Memory B cell (primary cell): Measurements from ENCODE around the gene GNL3.
A peak's percentile ranks its signal among the peaks of the same experiment; 100 is the strongest.

Source experiments
- ATAC-seq: fragments of 150-1000 bp; cut with Tn5 transposase; 2 replicates; pipeline ENCODE4 v1.10.0; 2021; ENCODE audit warnings: low read depth, mild to moderate bottlenecking, moderate library complexity
- DNase-seq, 2 donors: peaks; one replicate each; pipeline ENCODE4 v3.0.0; 2022; ENCODE audit warnings: low spot score in 2 of 2
- H3K27ac Mint-ChIP-seq: one replicate; pipeline ENCODE4 v1.8.0; 2022; ENCODE audit warnings: mild to moderate bottlenecking, moderate library complexity, mixed read lengths
- H3K27me3 Mint-ChIP-seq: one replicate; pipeline ENCODE4 v1.8.0; 2022; ENCODE audit warnings: mixed read lengths
- H3K36me3 Mint-ChIP-seq: one replicate; pipeline ENCODE4 v1.8.0; 2022; ENCODE audit warnings: mild to moderate bottlenecking, mixed read lengths
- H3K4me1 Mint-ChIP-seq: one replicate; pipeline ENCODE4 v1.8.0; 2022; ENCODE audit warnings: mixed read lengths
- H3K4me3 Mint-ChIP-seq: one replicate; pipeline ENCODE4 v1.8.0; 2022; ENCODE audit warnings: mild to moderate bottlenecking, moderate library complexity, mixed read lengths
- H3K9me3 Mint-ChIP-seq: one replicate; pipeline ENCODE4 v1.8.0; 2022; ENCODE audit warnings: mixed read lengths

Gene GNL3

GRCh38 chr3:52678265-52679198, 7.3 kb upstream of the GNL3 start:
- Mint-ChIP-seq H3K27me3 (no peaks in the 10 kb centered on the region), H3K4me3 (no peak overlapping the region), H3K27ac (peak overlapping the region; percentile 63), H3K36me3 (peaks cover 28% of the 10 kb centered on the region), H3K9me3 (no peaks in the 10 kb centered on the region), H3K4me1 (peaks cover 19% of the 10 kb centered on the region)
- ATAC-seq (no peak), DNase-seq (no peak)

DNA sequence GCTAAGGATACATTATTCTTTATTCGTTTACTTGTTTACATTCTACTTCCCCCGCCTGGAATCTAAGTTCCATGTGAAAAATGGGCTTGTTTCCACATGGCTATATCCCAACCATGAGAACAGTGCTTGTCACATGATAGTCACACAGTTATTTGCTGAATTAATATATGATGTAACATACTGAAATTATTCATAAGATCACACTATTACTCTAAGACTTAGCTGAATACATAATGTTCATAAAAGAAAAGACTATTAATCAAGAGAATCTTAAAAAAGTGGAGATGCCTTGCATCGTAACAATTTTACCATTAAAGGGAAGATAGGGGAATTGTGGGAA, 6.7 kb upstream of the GNL3 start:
- H3K4me1 Mint-ChIP-seq: peaks cover 19% of the 10 kb centered on the region
- H3K4me3 Mint-ChIP-seq: no peak overlapping the region
- H3K27me3 Mint-ChIP-seq: no peaks in the 10 kb centered on the region
- peak overlapping the region; percentile 63 for H3K27ac Mint-ChIP-seq
- no peak for DNase-seq
- ATAC-seq: no peak
- H3K36me3 Mint-ChIP-seq: peaks cover 28% of the 10 kb centered on the region
- H3K9me3 Mint-ChIP-seq: no peaks in the 10 kb centered on the region

DNA sequence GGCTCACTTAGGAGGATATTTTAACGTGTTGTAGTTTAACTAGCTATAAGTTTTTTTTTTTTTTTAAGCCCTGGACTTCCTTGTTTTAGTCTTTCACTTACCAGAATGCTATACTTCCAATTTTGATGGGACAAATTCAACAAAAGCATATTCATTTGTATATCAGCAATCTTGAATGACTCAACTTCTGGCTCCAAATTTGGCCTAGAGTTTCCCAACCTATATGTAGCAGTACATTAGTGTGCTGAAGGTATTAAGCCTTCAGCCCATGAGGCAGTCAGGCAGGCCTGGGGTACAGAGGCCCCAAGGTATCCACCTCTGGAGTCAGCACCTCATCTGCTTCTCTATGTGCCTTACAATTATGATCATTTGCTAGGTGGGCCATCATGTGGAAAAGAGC, 6.0 kb upstream of the GNL3 start:
- Mint-ChIP-seq H3K9me3 (no peaks in the 10 kb centered on the region), H3K27ac (no peak overlapping the region), H3K36me3 (peaks cover 28% of the 10 kb centered on the region), H3K27me3 (no peaks in the 10 kb centered on the region), H3K4me3 (no peak overlapping the region), H3K4me1 (peaks cover 22% of the 10 kb centered on the region)
- ATAC-seq (no peak), DNase-seq (no peak)

DNA sequence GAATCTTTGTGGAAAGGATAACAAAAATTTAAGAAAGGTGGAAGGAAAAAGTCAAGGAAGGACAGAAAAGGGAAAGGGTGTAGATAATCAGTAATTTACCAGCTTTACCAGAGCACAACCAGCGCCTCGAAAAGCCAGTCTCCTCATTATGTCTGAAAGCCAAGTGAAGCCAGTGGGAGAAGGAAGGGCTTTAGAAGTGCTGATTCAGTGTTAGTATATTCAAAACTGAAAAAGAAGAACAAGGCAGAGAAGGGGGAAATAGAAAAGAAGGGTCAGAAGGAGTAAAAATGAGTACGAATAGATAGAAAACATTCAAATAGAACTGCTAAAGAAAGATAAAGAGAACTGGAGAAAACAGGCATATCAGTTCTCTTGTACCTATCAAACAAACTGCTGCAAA, 4.2 kb upstream of the GNL3 start:
- ATAC-seq: no peak
- H3K4me1 Mint-ChIP-seq: peaks cover 23% of the 10 kb centered on the region
- peak overlapping the region; percentile 81 for H3K27ac Mint-ChIP-seq
- H3K9me3 Mint-ChIP-seq: no peaks in the 10 kb centered on the region
- H3K27me3 Mint-ChIP-seq: no peaks in the 10 kb centered on the region
- peaks cover 22% of the 10 kb centered on the region for H3K36me3 Mint-ChIP-seq
- H3K4me3 Mint-ChIP-seq: no peak overlapping the region
- DNase-seq: no peak

- no peak for ATAC-seq
- Mint-ChIP-seq H3K36me3 (peaks cover 18% of the 10 kb centered on the region), H3K4me3 (no peak overlapping the region), H3K27me3 (no peaks in the 10 kb centered on the region), H3K4me1 (peaks cover 23% of the 10 kb centered on the region), H3K27ac (peak overlapping the region; percentile 81), H3K9me3 (no peaks in the 10 kb centered on the region)
- no peak for DNase-seq
These were observed 3.8 kb upstream of the GNL3 start for GRCh38 chr3:52682016-52682415.

DNA sequence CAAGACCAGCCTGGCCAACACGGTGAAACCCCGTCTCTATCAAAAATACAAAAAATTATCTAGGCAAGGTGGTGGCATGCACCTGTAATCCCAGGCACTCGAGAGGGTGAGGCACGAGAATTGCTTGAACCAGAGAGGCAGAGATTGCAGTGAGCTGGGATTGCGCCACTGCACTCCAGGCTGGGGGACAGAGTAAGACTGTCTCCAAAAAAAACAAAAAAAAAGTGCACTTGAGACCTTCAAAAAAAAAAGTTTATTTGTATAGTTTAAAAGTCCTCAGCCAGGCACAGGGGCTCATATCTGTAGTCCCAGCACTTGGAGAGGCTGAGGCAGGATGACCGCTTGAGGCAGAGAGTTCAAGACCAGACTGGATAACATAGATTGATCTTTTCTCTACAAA, 2.2 kb upstream of the GNL3 start:
- H3K9me3 Mint-ChIP-seq: no peaks in the 10 kb centered on the region
- no peaks in the 10 kb centered on the region for H3K27me3 Mint-ChIP-seq
- ATAC-seq: no peak
- H3K4me3 Mint-ChIP-seq: no peak overlapping the region
- H3K27ac Mint-ChIP-seq: peak overlapping the region; percentile 20
- no peak for DNase-seq
- peaks cover 18% of the 10 kb centered on the region for H3K36me3 Mint-ChIP-seq
- H3K4me1 Mint-ChIP-seq: peaks cover 25% of the 10 kb centered on the region

DNA sequence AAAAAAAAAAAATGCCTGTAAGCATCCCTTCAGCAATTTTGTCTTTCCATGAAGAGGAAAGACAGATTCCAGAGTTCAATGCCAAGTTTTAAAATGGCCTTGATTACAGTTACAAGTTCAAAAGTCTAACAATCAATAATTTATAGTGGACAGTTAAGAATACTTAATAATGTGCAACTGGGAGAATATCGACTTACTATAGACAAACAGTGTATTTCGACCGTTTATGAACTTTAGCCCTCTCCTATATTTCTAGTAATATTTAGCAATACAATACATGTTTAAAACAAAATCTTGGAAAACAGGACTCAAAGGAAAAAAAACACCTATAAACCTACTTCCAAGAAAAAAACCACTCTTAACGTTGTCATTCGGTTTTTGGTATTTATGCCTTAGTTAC, 1.6 kb upstream of the GNL3 start:
- no peaks in the 10 kb centered on the region for H3K9me3 Mint-ChIP-seq
- no peaks in the 10 kb centered on the region for H3K27me3 Mint-ChIP-seq
- H3K27ac Mint-ChIP-seq: peak overlapping the region; percentile 98
- DNase-seq (no peak), ATAC-seq (no peak)
- H3K4me1 Mint-ChIP-seq: peaks cover 21% of the 10 kb centered on the region
- H3K4me3 Mint-ChIP-seq: no peak overlapping the region
- peaks cover 18% of the 10 kb centered on the region for H3K36me3 Mint-ChIP-seq

- DNase-seq: peak; percentile 70 to 73
- H3K4me1 Mint-ChIP-seq: peaks cover 18% of the 10 kb centered on the region
- peak overlapping the region; percentile 89 for H3K4me3 Mint-ChIP-seq
- H3K9me3 Mint-ChIP-seq: no peaks in the 10 kb centered on the region
- H3K27ac Mint-ChIP-seq: peak overlapping the region; percentile 98
- ATAC-seq: peak; percentile 76
- H3K36me3 Mint-ChIP-seq: peaks cover 18% of the 10 kb centered on the region
- no peaks in the 10 kb centered on the region for H3K27me3 Mint-ChIP-seq
These were observed 535 bp upstream of the GNL3 start for GRCh38 chr3:52685285-52685708.

- no peak overlapping the region for H3K4me3 Mint-ChIP-seq
- H3K9me3 Mint-ChIP-seq: no peaks in the 10 kb centered on the region
- H3K27ac Mint-ChIP-seq: peak overlapping the region; percentile 35
- H3K27me3 Mint-ChIP-seq: no peaks in the 10 kb centered on the region
- H3K36me3 Mint-ChIP-seq: peaks cover 17% of the 10 kb centered on the region
- DNase-seq: no peak
- H3K4me1 Mint-ChIP-seq: peaks cover 9% of the 10 kb centered on the region
- ATAC-seq: no peak
These were observed 2.4 kb downstream of the GNL3 start for GRCh38 chr3:52688266-52688665.

DNA sequence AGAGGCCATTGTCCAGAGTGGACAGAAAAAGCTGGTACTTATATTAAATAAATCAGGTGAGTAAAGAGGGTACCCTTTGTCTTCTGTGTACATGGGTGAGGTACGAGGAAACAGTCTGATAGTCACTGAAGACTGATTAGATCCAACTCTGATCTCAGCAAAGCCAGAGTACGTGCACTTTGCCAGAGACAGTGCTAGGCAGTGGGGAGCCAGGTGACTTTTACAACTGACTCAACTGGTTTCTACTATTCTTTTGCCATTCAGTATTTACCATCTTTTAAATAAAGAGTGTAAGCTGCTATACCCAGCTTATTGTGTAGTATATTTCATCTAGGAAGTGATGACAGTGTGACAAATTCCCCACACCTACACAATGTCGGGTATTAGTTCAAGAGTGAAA, 3.3 kb downstream of the GNL3 start:
- Mint-ChIP-seq H3K4me1 (peaks cover 13% of the 10 kb centered on the region), H3K9me3 (no peaks in the 10 kb centered on the region), H3K4me3 (no peak overlapping the region), H3K36me3 (peaks cover 24% of the 10 kb centered on the region), H3K27me3 (no peaks in the 10 kb centered on the region), H3K27ac (peak overlapping the region; percentile 35)
- ATAC-seq: no peak
- no peak for DNase-seq

DNA sequence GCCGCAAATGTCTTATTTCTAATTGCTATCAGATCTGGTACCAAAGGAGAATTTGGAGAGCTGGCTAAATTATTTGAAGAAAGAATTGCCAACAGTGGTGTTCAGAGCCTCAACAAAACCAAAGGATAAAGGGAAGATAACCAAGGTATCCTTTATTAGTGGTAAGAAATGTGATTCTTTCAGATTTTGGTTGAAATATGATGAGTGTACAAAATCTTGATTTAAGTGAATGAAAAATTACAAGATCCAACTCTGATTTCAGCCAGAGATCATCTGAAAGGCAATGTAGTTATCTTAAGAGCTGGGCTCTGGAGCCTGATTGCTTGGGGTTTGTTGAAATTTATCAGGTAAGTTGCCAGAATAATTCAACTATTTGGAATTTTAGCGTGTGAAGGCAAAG, 4.7 kb downstream of the GNL3 start:
- Mint-ChIP-seq H3K4me1 (peaks cover 10% of the 10 kb centered on the region), H3K27me3 (no peaks in the 10 kb centered on the region), H3K27ac (no peak overlapping the region), H3K4me3 (no peak overlapping the region), H3K36me3 (peaks cover 30% of the 10 kb centered on the region), H3K9me3 (no peaks in the 10 kb centered on the region)
- DNase-seq (no peak), ATAC-seq (no peak)

DNA sequence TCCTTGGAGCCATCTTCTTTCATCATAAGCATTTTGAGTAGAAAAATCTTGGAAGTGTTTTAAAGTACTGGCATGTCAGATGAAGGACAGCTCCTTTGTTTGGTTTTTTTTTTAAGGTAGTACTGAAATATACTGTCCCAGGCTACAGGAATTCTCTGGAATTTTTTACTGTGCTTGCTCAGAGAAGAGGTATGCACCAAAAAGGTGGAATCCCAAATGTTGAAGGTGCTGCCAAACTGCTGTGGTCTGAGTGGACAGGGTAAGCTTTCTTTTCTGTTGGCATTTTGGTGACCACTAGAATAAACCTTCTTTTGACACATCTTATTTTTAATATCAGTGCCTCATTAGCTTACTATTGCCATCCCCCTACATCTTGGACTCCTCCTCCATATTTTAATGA, 7.2 kb downstream of the GNL3 start:
- Mint-ChIP-seq H3K4me1 (peaks cover 7% of the 10 kb centered on the region), H3K4me3 (no peak overlapping the region), H3K27ac (peak overlapping the region; percentile 65), H3K36me3 (peaks cover 29% of the 10 kb centered on the region), H3K27me3 (no peaks in the 10 kb centered on the region), H3K9me3 (no peaks in the 10 kb centered on the region)
- no peak for ATAC-seq
- no peak for DNase-seq

DNA sequence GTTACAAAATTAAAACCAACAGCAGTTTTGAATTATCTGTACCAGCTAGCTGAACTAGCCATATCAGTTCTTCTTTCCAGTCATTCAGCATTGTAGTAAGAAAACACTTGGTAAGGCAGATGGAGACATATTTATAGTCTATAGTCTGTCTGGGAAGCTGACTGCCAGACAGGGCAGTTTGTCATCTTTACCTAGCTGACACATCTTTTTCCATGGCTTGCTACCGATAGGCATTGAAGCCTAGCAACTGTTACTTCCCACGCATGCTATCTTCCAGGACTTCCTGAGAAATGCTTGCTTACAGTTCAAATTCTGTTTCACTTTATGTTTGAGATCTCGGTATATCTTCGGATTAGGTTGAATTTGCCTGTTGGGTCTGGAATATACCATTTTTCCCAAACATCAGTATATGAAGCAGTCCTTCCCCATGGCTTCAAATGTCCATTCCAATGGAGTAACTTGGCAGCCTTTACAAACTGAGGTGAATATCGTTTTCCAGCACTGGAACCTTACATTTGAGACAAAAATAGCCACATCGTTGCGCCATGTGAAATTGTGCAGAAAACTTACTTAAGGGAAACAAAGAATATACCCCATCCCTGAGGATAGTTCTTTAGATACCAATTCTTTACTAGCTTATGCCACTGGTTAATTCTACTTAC, 8.8 kb downstream of the GNL3 start:
- no peak overlapping the region for H3K4me3 Mint-ChIP-seq
- H3K36me3 Mint-ChIP-seq: peaks cover 21% of the 10 kb centered on the region
- ATAC-seq (no peak), DNase-seq (no peak)
- no peaks in the 10 kb centered on the region for H3K9me3 Mint-ChIP-seq
- H3K4me1 Mint-ChIP-seq: peaks cover 5% of the 10 kb centered on the region
- H3K27me3 Mint-ChIP-seq: no peaks in the 10 kb centered on the region
- H3K27ac Mint-ChIP-seq: peak overlapping the region; percentile 45

- no peak for ATAC-seq
- H3K27me3 Mint-ChIP-seq: no peaks in the 10 kb centered on the region
- H3K36me3 Mint-ChIP-seq: peaks cover 18% of the 10 kb centered on the region
- peak overlapping the region; percentile 45 for H3K27ac Mint-ChIP-seq
- no peak for DNase-seq
- H3K9me3 Mint-ChIP-seq: no peaks in the 10 kb centered on the region
- peaks cover 5% of the 10 kb centered on the region for H3K4me1 Mint-ChIP-seq
- H3K4me3 Mint-ChIP-seq: no peak overlapping the region
These were observed 10.2 kb downstream of the GNL3 start for GRCh38 chr3:52695798-52696671.
